ENCODE measurements around the gene STUB1.

DNA sequence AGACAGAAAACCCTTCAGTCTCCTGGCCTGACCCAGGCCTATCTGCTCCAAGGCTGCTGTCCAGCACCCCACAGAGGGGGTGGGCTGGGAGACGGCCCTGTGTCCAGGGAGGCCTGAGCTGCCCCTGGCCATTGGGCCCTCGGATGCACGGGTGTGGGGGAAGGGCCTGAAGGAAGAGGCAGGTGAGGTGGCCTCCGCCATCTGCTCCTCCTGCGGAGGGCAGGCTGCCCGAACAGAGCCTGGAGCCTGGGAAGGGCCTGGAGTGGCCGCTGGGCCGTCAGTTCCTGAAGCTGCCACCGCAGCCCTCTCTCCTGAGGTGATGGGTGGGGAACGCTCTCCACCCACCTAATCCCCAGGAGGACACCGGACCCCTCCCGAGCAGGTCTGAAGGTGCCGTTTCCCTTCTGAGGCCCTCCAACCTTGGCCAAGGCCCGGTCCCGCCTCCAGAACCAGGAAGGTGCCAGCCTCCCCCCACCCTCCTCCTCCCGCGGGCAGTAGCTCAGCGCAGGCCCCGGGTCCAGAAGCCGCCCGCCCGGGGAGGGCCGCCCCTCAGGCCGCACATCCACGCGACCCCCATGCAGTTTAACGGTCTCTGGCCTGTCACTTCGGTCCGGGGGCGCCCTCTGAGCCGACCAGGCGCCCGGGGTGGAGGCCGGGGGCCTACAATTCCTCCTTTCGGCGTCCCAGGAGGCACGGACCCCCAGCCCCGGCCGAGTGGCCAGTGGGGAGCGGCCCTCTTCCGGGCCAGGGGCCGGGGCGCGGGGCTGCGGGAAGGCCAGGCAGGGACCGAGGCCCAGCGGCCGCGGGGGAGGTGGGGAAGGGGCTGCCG, 24.6 kb downstream of the STUB1 start:
- TF ChIP-seq CTCF (IDR thresholded peaks at IDR 0.05) (no peak), POLR2A (IDR thresholded peaks at IDR 0.05) (no peak), POLR2AphosphoS5 (IDR thresholded peaks at IDR 0.05) (no peak)

Data from transverse colon (tissue), 4 donors.